Stomach (tissue), 4 donors: ENCODE data around the gene IL21R.

ENCODE experiments used
- CTCF ChIP-seq, 7 experiments: fragments of 450-650 bp in 4 of 7; fragments of 200-600 bp in 3 of 7; sonication (generic) in 3 of 7; IDR thresholded peaks; one replicate each; pipeline ENCODE4 v1.5.1; 2016 to 2019; ENCODE audit warnings: antibody characterized with exemption in 7 of 7, control low read depth in 2 of 7, mild to moderate bottlenecking in 1 of 7
- EP300 ChIP-seq: sonication (generic); formaldehyde crosslinking; IDR thresholded peaks from one replicate; pipeline ENCODE4 v1.6.1; 2017; ENCODE audit warnings: antibody characterized with exemption
- POLR2A ChIP-seq, 4 donors: fragments of 450-650 bp; IDR thresholded peaks; one replicate each; pipeline ENCODE4 v1.6.1; 2016; ENCODE audit warnings: antibody characterized with exemption in 4 of 4, control low read depth in 2 of 4, mild to moderate bottlenecking in 1 of 4, moderate library complexity in 1 of 4

GRCh38 chr16:27425961-27426360, 24.0 kb downstream of the IL21R start:
- no peak for TF ChIP-seq CTCF (IDR thresholded peaks at IDR 0.05)
- no peak for TF ChIP-seq EP300
- no peak for TF ChIP-seq POLR2A (IDR thresholded peaks at IDR 0.05)
